ENCODE results near the gene IL1RN.
A peak's percentile ranks its signal among the peaks of the same experiment; 100 is the strongest.

The IL1RN gene

GRCh38 chr2:113104054-113104611, 23.3 kb upstream of the IL1RN start:
- peak; percentile 41 for DNase-seq

GRCh38 chr2:113105047-113105785, 22.2 kb upstream of the IL1RN start:
- DNase-seq = peak; percentile 26

GRCh38 chr2:113111121-113111520, 16.3 kb upstream of the IL1RN start:
- DNase-seq = no peak

GRCh38 chr2:113111823-113112287, 15.5 kb upstream of the IL1RN start:
- DNase-seq = no peak

- DNase-seq = no peak
Measured at GRCh38 chr2:113112441-113112840, 15.0 kb upstream of the IL1RN start.

- DNase-seq = no peak
Measured at GRCh38 chr2:113112871-113113270, 14.5 kb upstream of the IL1RN start.

- DNase-seq = no peak
Measured at GRCh38 chr2:113113807-113114206, 13.6 kb upstream of the IL1RN start.

- DNase-seq = no peak
Measured at GRCh38 chr2:113114224-113114945, 13.0 kb upstream of the IL1RN start.

- no peak for DNase-seq
Measured at GRCh38 chr2:113114996-113115395, 12.4 kb upstream of the IL1RN start.

GRCh38 chr2:113116100-113116958, 11.1 kb upstream of the IL1RN start:
- no peak for DNase-seq

- no peak for DNase-seq
Measured at GRCh38 chr2:113117541-113118262, 9.7 kb upstream of the IL1RN start.

- DNase-seq = no peak
Measured at GRCh38 chr2:113118263-113118657, 9.1 kb upstream of the IL1RN start.

- DNase-seq = no peak
Measured at GRCh38 chr2:113119111-113119510, 8.3 kb upstream of the IL1RN start.

GRCh38 chr2:113120861-113121260, 6.5 kb upstream of the IL1RN start:
- no peak for DNase-seq

GRCh38 chr2:113122364-113122763, 5.0 kb upstream of the IL1RN start:
- no peak for DNase-seq

GRCh38 chr2:113123726-113124125, 3.7 kb upstream of the IL1RN start:
- no peak for DNase-seq

GRCh38 chr2:113124181-113124961, 3.0 kb upstream of the IL1RN start:
- DNase-seq = no peak

- DNase-seq = no peak
Measured at GRCh38 chr2:113124984-113125855, 2.2 kb upstream of the IL1RN start.

GRCh38 chr2:113127646-113128570, 510 bp downstream of the IL1RN start:
- no peak for DNase-seq
